K562 (cell line): ENCODE results near the gene NRARP. TPM values are rescaled to one million over a fixed set of nuclear protein-coding genes. Genes with fewer than 3 reads are reported as not detected.

ENCODE experiments used
- BCLAF1 ChIP-seq, 2 experiments: fragments of 450-650 bp in 1 of 2; IDR thresholded peaks; 2 replicates each; pipeline ENCODE4 v1.6.1; 2011 to 2017; ENCODE audit warnings: low read depth in 2 of 2, antibody characterized with exemption in 1 of 2, borderline replicate concordance in 1 of 2, low read length in 1 of 2, mild to moderate bottlenecking in 1 of 2, mixed read lengths in 1 of 2; ENCODE audit not compliant: control insufficient read depth in 1 of 2
- EGR1 ChIP-seq: fragments of 450-650 bp; conservative IDR thresholded peaks from 2 replicates; pipeline ENCODE4 v1.6.1; 2017; ENCODE audit warnings: mild to moderate bottlenecking
- JUN ChIP-seq, 2 experiments: sonication (generic) in 1 of 2; formaldehyde crosslinking in 1 of 2; IDR thresholded peaks; 2 replicates each; pipeline versions ENCODE4 v1.6.1 to v1.8.0; 2012 to 2022; ENCODE audit warnings: borderline replicate concordance in 2 of 2, mild to moderate bottlenecking in 2 of 2, improper control_type of control experiment in 1 of 2, low read depth in 1 of 2, low read length in 1 of 2, missing genetic modification reagents in 1 of 2
- JUND ChIP-seq, 2 experiments: IDR thresholded peaks; 2 replicates in 1 of 2; 3 replicates in 1 of 2; pipeline ENCODE4 v1.6.1; 2011; ENCODE audit warnings: borderline replicate concordance in 2 of 2, low read depth in 2 of 2, low read length in 2 of 2, improper control_type of control experiment in 1 of 2, missing biosample characterization in 1 of 2, missing genetic modification characterization in 1 of 2, missing genetic modification reagents in 1 of 2
- KLF10 ChIP-seq: fragments of 250-450 bp; sonication (Bioruptor Pico); IDR thresholded peaks from 2 replicates; pipeline ENCODE4 v1.6.1; 2021; ENCODE audit warnings: matching md5 sums
- MBD2 ChIP-seq: sonication (generic); IDR thresholded peaks from 2 replicates; pipeline ENCODE4 v1.6.1; 2016; ENCODE audit warnings: low read depth, borderline replicate concordance
- MTA3 ChIP-seq: fragments of 450-650 bp; formaldehyde crosslinking; IDR thresholded peaks from 2 replicates; pipeline ENCODE4 v1.6.1; 2017; ENCODE audit warnings: mild to moderate bottlenecking, borderline replicate concordance
- PTTG1 ChIP-seq: fragments of 450-650 bp; IDR thresholded peaks from 2 replicates; pipeline ENCODE4 v1.6.1; 2016; ENCODE audit warnings: low read depth, mild to moderate bottlenecking, missing genetic modification characterization, missing compliant biosample characterization
- TCF3 ChIP-seq: sonication (generic); formaldehyde crosslinking; IDR thresholded peaks from 2 replicates; pipeline ENCODE4 v1.4.0; 2020; ENCODE audit warnings: mild to moderate bottlenecking, missing genetic modification reagents
- YY1 ChIP-seq, 3 experiments: IDR thresholded peaks; 2 replicates each; pipeline ENCODE4 v1.6.1; 2011; ENCODE audit warnings: low read length in 2 of 3, mild to moderate bottlenecking in 2 of 3, moderate library complexity in 2 of 3, borderline replicate concordance in 1 of 3, control low read depth in 1 of 3, low read depth in 1 of 3; ENCODE audit not compliant: insufficient read depth in 3 of 3, insufficient replicate concordance in 2 of 3, control insufficient read depth in 1 of 3, insufficient read length in 1 of 3; ENCODE audit errors: extremely low read depth in 1 of 3
- ZNF518B ChIP-seq: fragments of 250-450 bp; sonication (Bioruptor Pico); IDR thresholded peaks from 2 replicates; pipeline ENCODE4 v1.5.0; 2021; ENCODE audit warnings: mild to moderate bottlenecking, moderate library complexity
- polyA plus RNA-seq, 8 experiments: library from polyadenylated mRNA; depleted of rRNA in 4 of 8; stranded (reverse) in 5 of 8; unstranded in 3 of 8; fragments of >200 nt; fragmentation: Nextera tagmentation in 2 of 8; fragmentation: Illumina TruSeq in 1 of 8; extraction: Ambion mirVana in 2 of 8; extraction: Trizol in 1 of 8; gene quantifications; 2 replicates each; pipeline versions ENCODE4 v1.2.1 to v1.2.3, GENCODE V29; 2011 to 2014; ENCODE audit warnings: inconsistent platforms in 1 of 8, missing spikeins in 1 of 8
- total RNA-seq, 7 experiments: library from RNA; depleted of rRNA in 6 of 7; stranded (reverse); fragments of >200 nt in 6 of 7; fragmentation: Illumina TruSeq in 2 of 7; extraction: Trizol in 2 of 7; gene quantifications; 2 replicates each; pipeline versions ENCODE4 v1.2.1 to v1.2.3, GENCODE V29; 2011 to 2021; ENCODE audit warnings: low replicate concordance in 1 of 7

NRARP gene
- total and polyA plus RNA-seq, 9 of the 15 experiments (the other 6 are each of a cell fraction or from before 2014, with no cell fraction given) = 2.0 to 24.5 (median 7.2) TPM; not detected in 2

- TF ChIP-seq ZNF518B (CRISPR knock-in tag) (no peak), PTTG1 (no peak), EGR1 (no peak), BCLAF1 (IDR thresholded peaks at IDR 0.05; ENCODE audit: borderline replicate concordance in 1 of 2, control insufficient read depth in 1 of 2, low read depth in 2 of 2, low read length in 1 of 2) (0 out of 4 replicates have a peak, but pooled peaks of 1 of the 2 experiments have one; percentile 25), MTA3 (no peak), KLF10 (no peak), JUND (IDR thresholded peaks at IDR 0.05; ENCODE audit: borderline replicate concordance, low read depth, low read length) (peak; percentile 31; the same call in 1 of the 2 replicates), JUND (tag; IDR thresholded peaks at IDR 0.05; ENCODE audit: borderline replicate concordance, low read depth, low read length) (no peak), YY1 (IDR thresholded peaks at IDR 0.05; ENCODE audit: borderline replicate concordance in 1 of 3, control insufficient read depth in 1 of 3, extremely low read depth in 1 of 3, insufficient read depth in 3 of 3, insufficient read length in 1 of 3, insufficient replicate concordance in 2 of 3, low read depth in 1 of 3, low read length in 2 of 3) (peak in 1 of 3 experiments; percentile 6), MBD2 (no peak), JUN (IDR thresholded peaks at IDR 0.05; ENCODE audit: borderline replicate concordance, low read depth, low read length) (peak; percentile 6; the same call in 1 of the 2 replicates), JUN (CRISPR knock-in tag; IDR thresholded peaks at IDR 0.05; ENCODE audit: borderline replicate concordance) (no peak), TCF3 (CRISPR knock-in tag) (no peak)
Measured at GRCh38 chr9:137276473-137277328, 25.4 kb downstream of the NRARP start (continued).
